Liver (tissue), 9 donors: Measurements from ENCODE around the gene NAA50. TPM values are rescaled to one million over a fixed set of nuclear protein-coding genes. Genes with fewer than 3 reads are reported as not detected.
A peak's percentile ranks its signal among the peaks of the same experiment; 100 is the strongest.

Source experiments
- DNase-seq: peaks from one replicate; pipeline ENCODE4 v3.0.0-alpha.2; 2017; ENCODE audit warnings: low spot score
- H3K27ac ChIP-seq, 2 donors: one replicate each; pipeline ENCODE4 v1.7.0; 2013; ENCODE audit warnings: inconsistent platforms in 2 of 2, low read length in 2 of 2, control low read depth in 1 of 2, low read depth in 1 of 2, mild to moderate bottlenecking in 1 of 2
- H3K27me3 ChIP-seq, 4 donors: one replicate each; pipeline versions ENCODE4 v1.6.1 to v1.7.0; 2013; ENCODE audit warnings: low read length in 3 of 4, inconsistent platforms in 1 of 4, mild to moderate bottlenecking in 1 of 4, moderate library complexity in 1 of 4; ENCODE audit not compliant: control insufficient read depth in 4 of 4, insufficient read depth in 4 of 4
- H3K36me3 ChIP-seq, 4 donors: one replicate each; pipeline versions ENCODE4 v1.6.1 to v1.7.0; 2013; ENCODE audit warnings: low read length in 3 of 4, mild to moderate bottlenecking in 3 of 4, low read depth in 1 of 4, moderate library complexity in 1 of 4; ENCODE audit not compliant: control insufficient read depth in 4 of 4, insufficient read depth in 3 of 4
- H3K4me1 ChIP-seq, 4 donors: one replicate each; pipeline versions ENCODE4 v1.6.1 to v1.7.0; 2013; ENCODE audit warnings: low read length in 3 of 4, mild to moderate bottlenecking in 3 of 4, moderate library complexity in 1 of 4; ENCODE audit not compliant: control insufficient read depth in 4 of 4, insufficient read depth in 4 of 4
- H3K4me3 ChIP-seq, 3 donors: one replicate each; pipeline versions ENCODE4 v1.6.1 to v1.7.0; 2013; ENCODE audit warnings: low read length in 3 of 3, control low read depth in 1 of 3, low read depth in 1 of 3, mild to moderate bottlenecking in 1 of 3
- H3K9ac ChIP-seq, 2 donors: one replicate each; pipeline ENCODE4 v1.7.0; 2013; ENCODE audit warnings: low read length in 2 of 2, mild to moderate bottlenecking in 2 of 2, moderate library complexity in 2 of 2, control low read depth in 1 of 2, low read depth in 1 of 2
- H3K9me3 ChIP-seq, 4 donors: one replicate each; pipeline versions ENCODE4 v1.6.1 to v1.7.0; 2013; ENCODE audit warnings: low read length in 3 of 4; ENCODE audit not compliant: control insufficient read depth in 4 of 4
- ATF3 ChIP-seq: IDR thresholded peaks from 2 replicates; pipeline ENCODE4 v1.6.1; 2016; ENCODE audit warnings: antibody characterized with exemption
- EGR1 ChIP-seq, 2 donors: IDR thresholded peaks; 2 replicates each; pipeline ENCODE4 v1.6.1; 2016 to 2018; ENCODE audit warnings: antibody characterized with exemption in 2 of 2, low read depth in 2 of 2
- FOXA1 ChIP-seq: IDR thresholded peaks from 2 replicates; pipeline ENCODE4 v1.6.1; 2016; ENCODE audit warnings: antibody characterized with exemption
- FOXA2 ChIP-seq: IDR thresholded peaks from 2 replicates; pipeline ENCODE4 v1.6.1; 2016; ENCODE audit warnings: antibody characterized with exemption
- GABPA ChIP-seq, 2 donors: IDR thresholded peaks in 1 of 2; conservative IDR thresholded peaks in 1 of 2; 2 replicates each; pipeline ENCODE4 v1.6.1; 2016; ENCODE audit warnings: antibody characterized with exemption in 2 of 2, mild to moderate bottlenecking in 1 of 2, moderate library complexity in 1 of 2
- HNF4A ChIP-seq, 2 donors: conservative IDR thresholded peaks; 2 replicates each; pipeline ENCODE4 v1.6.1; 2016; ENCODE audit warnings: antibody characterized with exemption in 2 of 2, mild to moderate bottlenecking in 2 of 2
- HNF4G ChIP-seq: IDR thresholded peaks from 2 replicates; pipeline ENCODE4 v1.6.1; 2016; ENCODE audit warnings: antibody characterized with exemption
- MAX ChIP-seq: IDR thresholded peaks from 2 replicates; pipeline ENCODE4 v1.6.1; 2016; ENCODE audit warnings: antibody characterized with exemption
- NR2F2 ChIP-seq: IDR thresholded peaks from 2 replicates; pipeline ENCODE4 v1.6.1; 2016; ENCODE audit warnings: antibody characterized with exemption
- RAD21 ChIP-seq, 2 donors: IDR thresholded peaks; 2 replicates each; pipeline ENCODE4 v1.6.1; 2016; ENCODE audit warnings: antibody characterized with exemption in 2 of 2, mild to moderate bottlenecking in 2 of 2
- RXRA ChIP-seq, 2 donors: IDR thresholded peaks; 2 replicates each; pipeline ENCODE4 v1.6.1; 2017 to 2018; ENCODE audit warnings: antibody characterized with exemption in 2 of 2, mild to moderate bottlenecking in 1 of 2
- SP1 ChIP-seq: IDR thresholded peaks from 2 replicates; pipeline ENCODE4 v1.6.1; 2018; ENCODE audit warnings: antibody characterized with exemption, mild to moderate bottlenecking
- TAF1 ChIP-seq: conservative IDR thresholded peaks from 2 replicates; pipeline ENCODE4 v1.6.1; 2016; ENCODE audit warnings: antibody characterized with exemption, mild to moderate bottlenecking
- YY1 ChIP-seq: IDR thresholded peaks from 2 replicates; pipeline ENCODE4 v1.6.1; 2016; ENCODE audit warnings: antibody characterized with exemption, mild to moderate bottlenecking
- ZBTB33 ChIP-seq: IDR thresholded peaks from 2 replicates; pipeline ENCODE4 v1.6.1; 2016; ENCODE audit warnings: antibody characterized with exemption
- WGBS: extraction: QIAGEN DNeasy Blood & Tissue Kit; methylation state at CpG from one replicate; pipeline ENCODE4 v1.1.7; 2013; 5-methylcytosine and 5-hydroxymethylcytosine counted together
- polyA plus RNA-seq, 2 donors: library from polyadenylated mRNA; stranded (reverse) in 1 of 2; unstranded in 1 of 2; fragments of 200-250 nt in 1 of 2; fragments of >200 nt in 1 of 2; fragmentation: Nextera tagmentation in 1 of 2; extraction: Ambion mirVana in 1 of 2; gene quantifications; one replicate each; pipeline versions ENCODE4 v1.2.1 to v1.2.3, GENCODE V29; 2013 to 2015
- total RNA-seq, 2 donors: library from RNA; depleted of rRNA; stranded (reverse); fragments of >200 nt; gene quantifications; one replicate each; pipeline ENCODE4 v1.2.3, GENCODE V29; 2014
- TF ChIP-seq, protein P1 (sequence below): fragments of 150-350 bp; IDR thresholded peaks from 2 replicates; pipeline ENCODE4 v1.5.1; 2017; ENCODE audit warnings: improper control_type of control experiment, low read depth, low read length; ENCODE audit not compliant: missing input control
- TF ChIP-seq, protein P2 (sequence below): IDR thresholded peaks from 2 replicates; pipeline ENCODE4 v1.6.1; 2016; ENCODE audit warnings: antibody characterized with exemption, mild to moderate bottlenecking
- donor health status: healthy.
- donor health status: healthy.
- donor health status: healthy.
- donor health status: healthy.
- donor health status: healthy.

The NAA50 gene
- 100 to 1,000 TPM in 1 of 2 donors, 10 to 100 TPM in 1; 99.0 to 162 TPM for total RNA-seq
- 10 to 100 TPM; 37.3 to 48.7 TPM for polyA plus RNA-seq

DNA sequence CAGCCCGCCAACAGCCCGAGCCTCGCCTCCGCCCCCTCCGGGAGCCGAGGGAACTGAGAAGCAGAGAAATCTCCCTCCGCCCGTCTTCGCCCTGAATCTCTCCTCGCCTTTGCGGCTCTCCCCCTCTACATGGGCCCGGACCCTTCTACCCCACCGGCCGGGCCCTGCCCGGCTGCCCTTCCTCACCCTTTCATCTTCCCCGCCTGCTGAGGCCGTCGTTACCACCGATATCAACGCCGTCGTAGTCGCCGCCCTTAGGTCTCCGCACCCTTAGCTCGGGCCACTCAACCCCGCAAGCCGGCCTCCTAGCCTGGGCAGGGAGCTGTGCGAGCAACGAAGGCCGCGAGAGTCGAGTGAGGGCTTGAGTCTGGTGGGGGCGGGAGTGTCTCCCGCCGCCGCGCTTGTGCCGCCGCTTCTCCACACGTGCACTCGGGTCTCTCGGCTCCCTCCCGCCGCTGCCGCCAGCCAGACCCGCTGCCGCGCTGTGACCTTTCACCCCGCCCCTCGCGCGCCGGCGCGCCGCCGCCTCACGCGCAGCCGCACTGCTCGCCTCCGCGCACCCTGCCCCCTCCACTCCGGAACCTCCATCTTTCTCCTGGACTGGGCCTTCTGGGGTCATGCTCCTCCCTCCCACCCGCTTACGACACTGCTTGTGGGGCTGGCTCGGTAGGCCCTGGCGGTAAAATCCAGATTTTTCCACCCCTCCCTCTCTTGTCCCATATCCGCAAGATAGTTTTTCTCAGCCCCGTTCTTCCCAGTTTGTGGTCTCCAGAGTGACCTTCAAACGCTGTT lies at the start of gene NAA50:
Gene NAA50 (minus strand): TSS at position 494 of the 792 bp plus-strand sequence. CDS start 300 bp downstream, at position 194.
- Histone ChIP-seq H3K27ac (peak within 1 kb of the TSS; percentile 98 to 100), H3K27me3 (no peaks in the 10 kb centered on the region), H3K4me3 (peak within 1 kb of the TSS; percentile 77 to 99 (median 91)), H3K4me1 (peaks cover 11 to 53% (median 30%) of the 10 kb centered on the region in 4 donors), H3K9me3 (no peaks in the 10 kb centered on the region), H3K9ac (peak within 1 kb of the TSS; percentile 99 to 100), H3K36me3 (no peaks in the 10 kb centered on the region)
- under 1% methylated on average over 72 of the region's 72 CpGs for WGBS
- peak; percentile 4 to 9 for TF ChIP-seq RAD21 (IDR thresholded peaks at IDR 0.05)
- TF ChIP-seq MAX: no peak
- TF ChIP-seq RXRA (IDR thresholded peaks at IDR 0.05): peak; percentile 64 to 80
- TF ChIP-seq, protein P1, sequence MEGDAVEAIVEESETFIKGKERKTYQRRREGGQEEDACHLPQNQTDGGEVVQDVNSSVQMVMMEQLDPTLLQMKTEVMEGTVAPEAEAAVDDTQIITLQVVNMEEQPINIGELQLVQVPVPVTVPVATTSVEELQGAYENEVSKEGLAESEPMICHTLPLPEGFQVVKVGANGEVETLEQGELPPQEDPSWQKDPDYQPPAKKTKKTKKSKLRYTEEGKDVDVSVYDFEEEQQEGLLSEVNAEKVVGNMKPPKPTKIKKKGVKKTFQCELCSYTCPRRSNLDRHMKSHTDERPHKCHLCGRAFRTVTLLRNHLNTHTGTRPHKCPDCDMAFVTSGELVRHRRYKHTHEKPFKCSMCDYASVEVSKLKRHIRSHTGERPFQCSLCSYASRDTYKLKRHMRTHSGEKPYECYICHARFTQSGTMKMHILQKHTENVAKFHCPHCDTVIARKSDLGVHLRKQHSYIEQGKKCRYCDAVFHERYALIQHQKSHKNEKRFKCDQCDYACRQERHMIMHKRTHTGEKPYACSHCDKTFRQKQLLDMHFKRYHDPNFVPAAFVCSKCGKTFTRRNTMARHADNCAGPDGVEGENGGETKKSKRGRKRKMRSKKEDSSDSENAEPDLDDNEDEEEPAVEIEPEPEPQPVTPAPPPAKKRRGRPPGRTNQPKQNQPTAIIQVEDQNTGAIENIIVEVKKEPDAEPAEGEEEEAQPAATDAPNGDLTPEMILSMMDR: peak; percentile 39
- no peak for TF ChIP-seq ATF3
- peak; percentile 90 for TF ChIP-seq YY1
- TF ChIP-seq SP1: peak; percentile 75
- TF ChIP-seq FOXA2: no peak
- TF ChIP-seq, protein P2, sequence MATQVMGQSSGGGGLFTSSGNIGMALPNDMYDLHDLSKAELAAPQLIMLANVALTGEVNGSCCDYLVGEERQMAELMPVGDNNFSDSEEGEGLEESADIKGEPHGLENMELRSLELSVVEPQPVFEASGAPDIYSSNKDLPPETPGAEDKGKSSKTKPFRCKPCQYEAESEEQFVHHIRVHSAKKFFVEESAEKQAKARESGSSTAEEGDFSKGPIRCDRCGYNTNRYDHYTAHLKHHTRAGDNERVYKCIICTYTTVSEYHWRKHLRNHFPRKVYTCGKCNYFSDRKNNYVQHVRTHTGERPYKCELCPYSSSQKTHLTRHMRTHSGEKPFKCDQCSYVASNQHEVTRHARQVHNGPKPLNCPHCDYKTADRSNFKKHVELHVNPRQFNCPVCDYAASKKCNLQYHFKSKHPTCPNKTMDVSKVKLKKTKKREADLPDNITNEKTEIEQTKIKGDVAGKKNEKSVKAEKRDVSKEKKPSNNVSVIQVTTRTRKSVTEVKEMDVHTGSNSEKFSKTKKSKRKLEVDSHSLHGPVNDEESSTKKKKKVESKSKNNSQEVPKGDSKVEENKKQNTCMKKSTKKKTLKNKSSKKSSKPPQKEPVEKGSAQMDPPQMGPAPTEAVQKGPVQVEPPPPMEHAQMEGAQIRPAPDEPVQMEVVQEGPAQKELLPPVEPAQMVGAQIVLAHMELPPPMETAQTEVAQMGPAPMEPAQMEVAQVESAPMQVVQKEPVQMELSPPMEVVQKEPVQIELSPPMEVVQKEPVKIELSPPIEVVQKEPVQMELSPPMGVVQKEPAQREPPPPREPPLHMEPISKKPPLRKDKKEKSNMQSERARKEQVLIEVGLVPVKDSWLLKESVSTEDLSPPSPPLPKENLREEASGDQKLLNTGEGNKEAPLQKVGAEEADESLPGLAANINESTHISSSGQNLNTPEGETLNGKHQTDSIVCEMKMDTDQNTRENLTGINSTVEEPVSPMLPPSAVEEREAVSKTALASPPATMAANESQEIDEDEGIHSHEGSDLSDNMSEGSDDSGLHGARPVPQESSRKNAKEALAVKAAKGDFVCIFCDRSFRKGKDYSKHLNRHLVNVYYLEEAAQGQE: peak; percentile 24
- peak; percentile 18 to 25 for TF ChIP-seq HNF4A (conservative IDR thresholded peaks at IDR 0.05)
- TF ChIP-seq NR2F2: peak; percentile 68
- peak; percentile 94 for DNase-seq

DNA sequence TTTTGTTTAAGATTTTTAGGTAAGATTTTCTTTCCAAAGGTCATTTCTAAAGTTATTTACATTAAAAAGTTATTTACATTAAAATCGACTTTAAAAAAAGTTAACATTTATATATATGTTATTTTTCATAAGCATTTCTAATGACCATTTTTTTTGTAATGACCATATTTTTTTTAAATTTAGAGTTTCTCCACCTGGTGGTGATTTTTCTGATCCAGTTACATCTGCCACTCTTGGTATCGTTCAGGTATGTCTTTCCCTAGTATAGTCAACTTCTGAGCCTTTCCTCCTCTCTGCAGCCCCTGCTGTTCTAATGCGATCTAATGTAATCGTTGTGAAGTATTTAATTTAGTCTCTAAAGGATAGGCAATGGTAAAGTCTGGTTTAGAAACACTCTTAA lies 49.6 kb upstream of the NAA50 start:
- 88% methylated on average over 4 of the region's 4 CpGs for WGBS
- Histone ChIP-seq H3K36me3 (peaks cover 2 to 32% (median 26%) of the 10 kb centered on the region in 4 donors), H3K9ac (no peak overlapping the region), H3K27ac (no peak overlapping the region), H3K27me3 (no peaks in the 10 kb centered on the region), H3K4me3 (no peak overlapping the region), H3K4me1 (no peaks in the 10 kb centered on the region), H3K9me3 (no peaks in the 10 kb centered on the region)
- no peak for DNase-seq
- no peak for TF ChIP-seq NR2F2
- no peak for TF ChIP-seq MAX
- TF ChIP-seq GABPA (IDR thresholded peaks at IDR 0.05 in 1 of 2, conservative IDR thresholded peaks at IDR 0.05 in 1 of 2): no peak
- no peak for TF ChIP-seq ATF3
- no peak for TF ChIP-seq ZBTB33
- TF ChIP-seq RAD21 (IDR thresholded peaks at IDR 0.05): no peak
- no peak for TF ChIP-seq TAF1
- no peak for TF ChIP-seq FOXA2
- no peak for TF ChIP-seq FOXA1
- no peak for TF ChIP-seq EGR1 (IDR thresholded peaks at IDR 0.05; ENCODE audit: low read depth in 2 of 2)
- no peak for TF ChIP-seq HNF4A (conservative IDR thresholded peaks at IDR 0.05)
- TF ChIP-seq HNF4G: no peak
- TF ChIP-seq, protein P1: no peak
